Colonic mucosa (tissue), 4 donors: Measurements from ENCODE around the gene PMAIP1. TPM values are rescaled to one million over a fixed set of nuclear protein-coding genes. Genes with fewer than 3 reads are reported as not detected.

ENCODE experiments used
- DNase-seq: peaks from one replicate; pipeline ENCODE4 v3.0.0-alpha.2; 2020
- H3K27ac ChIP-seq: fragments of 200-600 bp; one replicate; pipeline ENCODE4 v1.8.0; 2021
- H3K27me3 ChIP-seq: fragments of 200-600 bp; one replicate; pipeline ENCODE4 v1.8.0; 2021
- H3K36me3 ChIP-seq: fragments of 200-600 bp; one replicate; pipeline ENCODE4 v1.8.0; 2021
- H3K4me1 ChIP-seq: fragments of 200-600 bp; one replicate; pipeline ENCODE4 v1.8.0; 2021; ENCODE audit warnings: mild to moderate bottlenecking
- H3K4me3 ChIP-seq: fragments of 200-600 bp; one replicate; pipeline ENCODE4 v1.8.0; 2021
- H3K9ac ChIP-seq, 2 donors: one replicate each; pipeline ENCODE4 v1.7.0; 2013; ENCODE audit warnings: control low read depth in 2 of 2, low read depth in 2 of 2, low read length in 2 of 2
- H3K9me3 ChIP-seq: fragments of 200-600 bp; one replicate; pipeline ENCODE4 v1.8.0; 2021
- CTCF ChIP-seq: fragments of 200-600 bp; IDR thresholded peaks from one replicate; pipeline ENCODE4 v1.8.0; 2022; ENCODE audit warnings: antibody characterized with exemption, mild to moderate bottlenecking
- intact Hi-C: fragments of 100-400 bp; cut with DNase I; formaldehyde crosslinking; loops from one replicate; pipeline ENCODE4 v1.14.1; 2022
- total RNA-seq, 2 donors: library from RNA; stranded (reverse); fragmentation: NEBNext Ultra II Directional in 1 of 2; extraction: Animal tissue kit (Norgen Biotek cat#: 25700) in 1 of 2; gene quantifications; one replicate each; pipeline ENCODE4 v1.2.1, GENCODE V29; 2021
- donor health status: healthy.
- donor health status: DM: no; HTN: no; CAD: no.
- donor health status: DM: no; HTN: no; CAD: no.

Gene PMAIP1
- total RNA-seq, 2 donors from 2014 or later = 4.3 to 4.9 TPM

GRCh38 chr18:59897321-59897954, 2.4 kb upstream of the PMAIP1 start:
- TF ChIP-seq CTCF = no peak
- Histone ChIP-seq H3K27ac (no peak overlapping the region), H3K36me3 (no peaks in the 10 kb centered on the region), H3K9me3 (no peaks in the 10 kb centered on the region), H3K4me3 (no peak overlapping the region), H3K9ac (no peak overlapping the region), H3K4me1 (no peaks in the 10 kb centered on the region), H3K27me3 (no peaks in the 10 kb centered on the region)
- DNase-seq = no peak
- intact Hi-C loops = no loop called here

- DNase-seq = no peak
- Histone ChIP-seq H3K27ac (no peak overlapping the region), H3K4me1 (no peaks in the 10 kb centered on the region), H3K9ac (no peak overlapping the region), H3K4me3 (no peak overlapping the region), H3K36me3 (no peaks in the 10 kb centered on the region), H3K9me3 (no peaks in the 10 kb centered on the region), H3K27me3 (no peaks in the 10 kb centered on the region)
- intact Hi-C loops = no loop called here
- no peak for TF ChIP-seq CTCF
Observed at GRCh38 chr18:59898093-59898492, 1.7 kb upstream of the PMAIP1 start.

GRCh38 chr18:59898609-59899297, 1.0 kb upstream of the PMAIP1 start:
- intact Hi-C loops = no loop called here
- Histone ChIP-seq H3K4me1 (no peaks in the 10 kb centered on the region), H3K27ac (peak overlapping the region; percentile 91), H3K9me3 (no peaks in the 10 kb centered on the region), H3K36me3 (no peaks in the 10 kb centered on the region), H3K9ac (peak overlapping the region in 1 of 2 donors; percentile 81), H3K27me3 (no peaks in the 10 kb centered on the region), H3K4me3 (peak overlapping the region; percentile 56)
- no peak for TF ChIP-seq CTCF
- DNase-seq = no peak

- intact Hi-C loops = no loop called here
- no peaks in the 10 kb centered on the region for H3K27me3 ChIP-seq
- no peak for TF ChIP-seq CTCF
- no peaks in the 10 kb centered on the region for H3K4me1 ChIP-seq
- H3K27ac ChIP-seq = peak overlapping the region; percentile 91
- H3K4me3 ChIP-seq = peak overlapping the region; percentile 56
- peak overlapping the region; percentile 81 to 84 for H3K9ac ChIP-seq
- H3K9me3 ChIP-seq = no peaks in the 10 kb centered on the region
- DNase-seq = peak; percentile 59
- H3K36me3 ChIP-seq = no peaks in the 10 kb centered on the region
Observed at GRCh38 chr18:59900222-59901128, 679 bp downstream of the PMAIP1 start.

- H3K36me3 ChIP-seq = no peaks in the 10 kb centered on the region
- TF ChIP-seq CTCF = no peak
- H3K9ac ChIP-seq = no peak overlapping the region
- no peak overlapping the region for H3K4me3 ChIP-seq
- H3K27me3 ChIP-seq = no peaks in the 10 kb centered on the region
- intact Hi-C loops = no loop called here
- no peaks in the 10 kb centered on the region for H3K4me1 ChIP-seq
- DNase-seq = no peak
- H3K9me3 ChIP-seq = no peaks in the 10 kb centered on the region
- H3K27ac ChIP-seq = no peak overlapping the region
Observed at GRCh38 chr18:59902131-59902992, 2.6 kb downstream of the PMAIP1 start.
